HUES48 (cell line): ENCODE results near the gene ANP32A.

Experiments
- H3K27ac ChIP-seq: one replicate; pipeline ENCODE4 v1.7.0; 2013; ENCODE audit warnings: low read depth, low read length, inconsistent platforms
- H3K27me3 ChIP-seq: 2 replicates; pipeline ENCODE4 v1.6.1; 2013; ENCODE audit warnings: mild to moderate bottlenecking, low read length; ENCODE audit not compliant: control insufficient read depth, insufficient read depth
- H3K36me3 ChIP-seq: 2 replicates; pipeline ENCODE4 v1.6.1; 2013; ENCODE audit warnings: low read length; ENCODE audit not compliant: control insufficient read depth, insufficient read depth
- H3K4me1 ChIP-seq: 2 replicates; pipeline ENCODE4 v1.6.1; 2013; ENCODE audit warnings: mild to moderate bottlenecking, low read length; ENCODE audit not compliant: control insufficient read depth, insufficient read depth
- H3K4me3 ChIP-seq: 2 replicates; pipeline ENCODE4 v1.5.1; 2013; ENCODE audit warnings: mild to moderate bottlenecking, low read depth, low read length
- H3K9ac ChIP-seq: 2 replicates; pipeline ENCODE4 v1.6.1; 2013; ENCODE audit warnings: mild to moderate bottlenecking, low read depth, low read length, moderate library complexity
- H3K9me3 ChIP-seq: 2 replicates; pipeline ENCODE4 v1.6.1; 2013; ENCODE audit warnings: low read length; ENCODE audit not compliant: control insufficient read depth, insufficient read depth

The ANP32A gene

DNA sequence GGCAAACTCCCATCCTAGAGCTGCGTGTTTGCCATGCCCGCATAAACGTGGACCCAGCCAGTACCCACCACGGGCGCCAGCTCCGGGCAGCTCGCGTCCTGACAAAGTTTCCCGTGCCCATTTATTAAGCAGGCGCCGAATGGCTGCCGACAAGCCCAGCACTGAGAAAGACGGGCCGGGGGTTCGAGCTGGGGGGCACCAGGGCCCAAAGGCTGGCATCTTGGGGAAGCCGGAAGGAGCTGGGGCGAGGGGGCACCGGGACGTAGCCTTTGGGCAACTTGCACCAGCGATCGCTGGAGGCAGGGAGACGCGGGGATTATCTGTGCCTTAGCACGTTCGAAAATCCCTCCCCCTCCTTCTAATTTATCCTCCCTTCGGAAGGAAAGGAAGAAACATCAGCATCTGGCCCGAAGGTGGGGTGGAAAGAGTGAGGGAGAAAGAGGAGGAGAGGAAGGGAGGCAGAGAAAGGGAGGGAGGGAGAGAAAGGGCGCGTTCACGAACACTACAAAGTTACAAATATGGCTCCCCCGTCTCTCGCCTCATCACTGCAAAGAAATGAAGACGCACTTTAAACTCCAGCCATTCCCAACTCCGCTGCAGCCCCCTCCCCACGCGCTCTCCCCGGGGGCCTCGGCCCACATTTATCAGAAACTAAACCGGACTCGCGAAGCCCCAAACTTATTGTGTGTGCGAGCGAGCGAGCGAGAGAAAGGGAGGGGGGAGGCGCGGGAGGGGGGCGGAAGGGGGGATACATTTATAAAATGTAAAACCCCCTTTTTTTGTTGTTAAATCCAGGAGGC, 1.0 kb downstream of the ANP32A start:
- peaks cover 39% of the 10 kb centered on the region for H3K27me3 ChIP-seq
- peak overlapping the region; percentile 85 for H3K9ac ChIP-seq
- no peaks in the 10 kb centered on the region for H3K9me3 ChIP-seq
- H3K4me3 ChIP-seq = peak overlapping the region; percentile 96
- H3K36me3 ChIP-seq = no peaks in the 10 kb centered on the region; the same call in 1 of the 2 replicates
- H3K4me1 ChIP-seq = peaks cover 49% of the 10 kb centered on the region
- H3K27ac ChIP-seq = peak overlapping the region; percentile 98

DNA sequence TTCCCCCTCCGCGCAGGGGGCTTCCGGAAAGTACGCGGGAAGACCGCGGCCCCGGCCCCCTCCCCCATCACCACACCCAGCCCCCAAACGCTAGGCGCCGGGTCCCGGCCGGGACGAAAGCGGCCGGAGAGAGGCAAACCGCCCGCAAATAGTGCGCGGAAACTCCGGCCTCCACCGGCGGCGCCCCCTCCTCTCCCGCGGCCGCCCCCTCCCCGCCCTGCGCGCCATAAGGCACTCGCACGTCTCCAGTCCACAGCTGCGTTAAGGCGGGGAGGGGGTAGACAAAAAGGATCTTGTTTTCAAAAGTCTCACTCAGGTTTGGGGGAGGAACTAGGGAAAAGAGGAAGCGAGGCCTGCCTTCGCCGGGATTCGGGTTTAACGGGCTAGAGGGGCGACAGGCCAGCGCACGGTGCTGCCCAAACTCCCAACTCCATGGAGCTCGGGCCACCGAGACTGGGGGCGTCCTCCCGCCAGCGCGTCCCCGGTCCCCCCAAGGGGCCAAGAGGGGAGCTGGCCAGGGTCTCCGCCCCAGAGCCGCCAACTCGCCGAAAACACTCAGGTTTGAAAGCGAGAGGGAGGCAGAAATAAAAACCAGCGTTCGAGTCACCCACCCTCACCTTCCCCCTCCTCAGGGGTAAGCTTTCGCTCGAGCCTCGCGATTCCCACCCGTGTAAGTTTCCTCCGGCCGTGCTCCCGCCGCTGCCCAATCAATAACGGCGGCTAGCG, 1.8 kb downstream of the ANP32A start:
- H3K36me3 ChIP-seq = no peaks in the 10 kb centered on the region; the same call in 1 of the 2 replicates
- no peaks in the 10 kb centered on the region for H3K9me3 ChIP-seq
- peak overlapping the region; percentile 96 for H3K4me3 ChIP-seq
- peaks cover 50% of the 10 kb centered on the region for H3K4me1 ChIP-seq
- peak overlapping the region; percentile 92 for H3K9ac ChIP-seq
- H3K27ac ChIP-seq = peak overlapping the region; percentile 98
- H3K27me3 ChIP-seq = peaks cover 32% of the 10 kb centered on the region

- Histone ChIP-seq H3K36me3 (no peaks in the 10 kb centered on the region; the same call in 1 of the 2 replicates), H3K27ac (peak overlapping the region; percentile 98), H3K9me3 (no peaks in the 10 kb centered on the region), H3K9ac (peak overlapping the region; percentile 92), H3K4me3 (peak overlapping the region; percentile 96), H3K27me3 (peaks cover 25% of the 10 kb centered on the region), H3K4me1 (peaks cover 48% of the 10 kb centered on the region)
Observed at GRCh38 chr15:68818066-68818768, 2.5 kb downstream of the ANP32A start.

DNA sequence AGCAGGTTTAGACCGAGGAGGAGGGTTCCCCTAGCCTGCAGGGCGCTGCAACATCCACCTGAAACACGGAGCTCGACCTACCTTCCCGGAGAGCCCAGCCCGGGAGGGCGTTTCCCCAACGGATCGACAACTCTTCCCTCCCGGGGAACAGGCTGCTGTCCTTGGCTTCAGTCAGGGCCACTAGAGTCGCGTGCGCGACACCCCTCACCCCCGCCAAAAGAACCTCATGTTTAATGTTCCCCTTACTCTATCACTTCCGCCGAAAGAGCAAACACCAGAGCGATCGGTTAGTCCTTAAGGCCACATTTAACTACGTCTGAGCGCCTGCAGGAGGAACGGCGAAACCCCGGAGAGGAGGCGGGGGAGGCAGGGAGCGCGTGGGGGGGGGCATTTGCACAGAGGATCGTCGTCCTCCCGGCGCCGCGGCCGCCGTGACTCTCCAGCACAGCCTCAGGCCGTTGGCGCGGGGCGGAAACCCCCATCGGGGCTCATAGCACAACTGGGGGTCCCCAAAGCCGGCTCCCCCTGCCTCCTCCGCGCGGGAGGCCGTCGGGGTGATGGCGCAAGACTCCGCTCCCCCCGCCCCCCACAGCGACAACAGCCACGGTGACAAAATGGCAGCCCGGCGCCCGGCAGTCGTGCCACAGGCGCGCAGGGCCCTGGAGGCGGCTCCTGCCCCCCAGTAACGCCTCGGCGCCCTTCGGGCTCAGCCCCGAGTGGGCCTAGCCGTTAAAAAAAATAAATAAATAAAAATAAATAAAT, 3.2 kb downstream of the ANP32A start:
- H3K4me1 ChIP-seq = peaks cover 45% of the 10 kb centered on the region

DNA sequence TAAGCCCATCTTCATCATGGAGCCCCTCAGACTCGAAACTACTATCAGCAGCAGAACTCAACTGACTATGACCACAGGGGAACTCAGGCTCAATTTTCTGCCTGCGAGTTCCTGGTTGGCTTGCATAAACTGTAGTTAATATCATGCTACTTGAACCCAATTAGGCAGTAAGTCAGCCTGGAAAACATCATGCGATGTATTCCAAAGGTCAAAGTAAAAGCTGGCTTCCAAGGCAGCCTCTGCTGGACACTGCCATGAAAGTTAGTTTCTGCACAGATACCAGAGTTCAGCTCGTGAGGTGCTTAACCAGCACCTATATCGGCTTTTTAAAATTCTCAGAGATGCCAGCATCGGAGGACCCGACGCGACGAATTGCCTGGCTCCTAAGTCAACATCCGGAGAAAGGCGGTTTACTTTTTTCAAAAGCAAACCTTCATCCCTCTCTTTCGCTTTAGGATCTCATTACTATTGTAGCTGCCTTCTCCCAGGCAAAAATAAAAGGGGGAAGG, 3.8 kb downstream of the ANP32A start:
- H3K27ac ChIP-seq = peak overlapping the region; percentile 98
- no peaks in the 10 kb centered on the region for H3K9me3 ChIP-seq
- H3K27me3 ChIP-seq = peaks cover 11% of the 10 kb centered on the region
- peak overlapping the region; percentile 96 for H3K4me3 ChIP-seq
- H3K36me3 ChIP-seq = no peaks in the 10 kb centered on the region; the same call in 1 of the 2 replicates
- H3K4me1 ChIP-seq = peaks cover 39% of the 10 kb centered on the region
- peak overlapping the region; percentile 92 for H3K9ac ChIP-seq

More for the DNA sequence above, 3.2 kb downstream of the ANP32A start:
- Histone ChIP-seq H3K27me3 (peaks cover 17% of the 10 kb centered on the region), H3K27ac (peak overlapping the region; percentile 98), H3K9ac (peak overlapping the region; percentile 92), H3K9me3 (no peaks in the 10 kb centered on the region), H3K4me3 (peak overlapping the region; percentile 96), H3K36me3 (no peaks in the 10 kb centered on the region; the same call in 1 of the 2 replicates)

DNA sequence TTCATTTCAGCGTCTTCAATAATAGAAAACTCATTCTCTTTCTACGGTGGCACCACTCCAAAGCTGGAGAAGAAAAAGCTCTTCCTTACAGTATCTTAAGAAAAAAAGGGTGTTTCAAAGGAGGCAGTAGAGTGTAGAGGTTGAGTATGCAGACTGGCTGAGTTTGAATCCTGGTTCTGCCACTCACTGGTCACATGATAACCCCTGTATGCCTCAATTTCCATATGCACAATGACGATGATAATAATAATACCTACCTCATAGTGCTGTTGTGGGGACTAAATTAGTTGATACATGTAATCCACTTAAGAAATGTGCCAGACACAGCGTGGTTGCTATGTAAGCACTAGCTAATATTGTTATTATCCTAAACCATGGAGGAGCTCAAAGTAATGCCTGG, 4.5 kb downstream of the ANP32A start:
- Histone ChIP-seq H3K9me3 (no peaks in the 10 kb centered on the region), H3K9ac (no peak overlapping the region), H3K36me3 (no peaks in the 10 kb centered on the region; the same call in 1 of the 2 replicates), H3K27me3 (peaks cover 5% of the 10 kb centered on the region; the same call in 1 of the 2 replicates), H3K4me3 (peak overlapping the region; percentile 96), H3K4me1 (peaks cover 38% of the 10 kb centered on the region), H3K27ac (no peak overlapping the region)

DNA sequence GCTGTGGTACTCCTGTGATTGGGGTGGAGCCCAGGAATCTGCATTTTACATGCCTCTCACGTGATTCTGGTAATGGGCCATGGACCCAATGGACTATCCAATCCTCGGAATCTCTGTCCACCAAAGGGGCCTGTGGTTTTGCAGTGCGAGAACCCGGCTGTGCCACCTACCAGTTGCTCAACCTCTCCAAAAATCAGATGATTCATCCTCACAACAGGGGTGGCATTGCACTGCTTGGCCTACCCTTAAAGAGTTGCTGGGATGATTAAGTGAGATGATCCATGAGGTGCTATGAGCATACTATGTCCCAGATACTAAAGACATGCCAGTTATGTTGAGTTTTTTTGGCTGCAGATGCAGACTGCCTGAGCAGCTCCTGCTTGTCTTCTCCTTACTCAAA, 5.1 kb downstream of the ANP32A start:
- Histone ChIP-seq H3K9ac (no peak overlapping the region), H3K27me3 (peaks cover 5% of the 10 kb centered on the region; the same call in 1 of the 2 replicates), H3K4me3 (no peak overlapping the region), H3K4me1 (peaks cover 38% of the 10 kb centered on the region), H3K27ac (no peak overlapping the region), H3K36me3 (no peaks in the 10 kb centered on the region; the same call in 1 of the 2 replicates), H3K9me3 (no peaks in the 10 kb centered on the region)

DNA sequence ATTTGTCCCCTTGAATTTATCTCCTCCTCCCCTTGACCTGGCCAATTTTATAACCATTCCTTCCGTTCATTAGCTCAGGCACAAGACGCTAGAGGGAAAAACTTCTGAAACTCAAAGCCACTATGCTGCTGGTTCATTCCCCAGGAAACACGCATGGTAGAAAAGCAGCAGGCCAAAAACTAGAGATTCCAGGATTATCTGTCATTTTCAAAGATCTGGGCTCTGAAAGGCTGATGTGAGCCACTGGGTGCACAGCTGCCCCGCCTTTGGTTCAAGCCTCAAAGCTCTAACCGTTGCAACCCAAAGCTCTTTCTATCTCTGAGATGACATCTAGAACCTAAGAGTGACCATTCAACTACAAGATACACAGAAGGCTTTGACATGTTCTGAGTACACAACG, 6.1 kb downstream of the ANP32A start:
- Histone ChIP-seq H3K36me3 (peaks cover 9% of the 10 kb centered on the region; the same call in 1 of the 2 replicates), H3K4me1 (peaks cover 38% of the 10 kb centered on the region), H3K27ac (no peak overlapping the region), H3K9me3 (no peaks in the 10 kb centered on the region), H3K27me3 (peaks cover 5% of the 10 kb centered on the region; the same call in 1 of the 2 replicates), H3K9ac (no peak overlapping the region), H3K4me3 (no peak overlapping the region)

- no peak overlapping the region for H3K9ac ChIP-seq
- no peak overlapping the region for H3K4me3 ChIP-seq
- peaks cover 11% of the 10 kb centered on the region; the same call in 1 of the 2 replicates for H3K36me3 ChIP-seq
- H3K27me3 ChIP-seq = peaks cover 5% of the 10 kb centered on the region; the same call in 1 of the 2 replicates
- peaks cover 46% of the 10 kb centered on the region for H3K4me1 ChIP-seq
- no peaks in the 10 kb centered on the region for H3K9me3 ChIP-seq
- no peak overlapping the region for H3K27ac ChIP-seq
Observed at GRCh38 chr15:68812597-68813431, 7.9 kb downstream of the ANP32A start.
